HEK293 (cell line): ENCODE data around the gene RTP5.

Experiments used
- CTCF ChIA-PET: fragments of 350-600 bp; formaldehyde crosslinking; extraction: SDS; loops from one replicate; lab custom pipeline; 2021; ENCODE audit warnings: antibody characterized with exemption; lab: Yijun Ruan, JAX
- POLR2A ChIA-PET: fragments of 300-600 bp; formaldehyde crosslinking; extraction: SDS; loops from one replicate; lab custom pipeline; 2020; ENCODE audit warnings: antibody characterized with exemption, inconsistent platforms; lab: Yijun Ruan, JAX
- H3K27ac ChIP-seq: fragments of 200-500 bp; sonication (Bioruptor generic); 2 replicates; pipeline ENCODE4 v1.5.1; 2014; ENCODE audit warnings: low read depth, low read length, control low read depth, inconsistent platforms; ENCODE audit errors: extremely low read depth
- H3K36me3 ChIP-seq, 2 experiments: fragments of 200-500 bp in 1 of 2; sonication (Bioruptor generic) in 1 of 2; 1 replicate in 1 of 2; 2 replicates in 1 of 2; pipeline ENCODE4 v1.5.1; 2014 to 2017; ENCODE audit warnings: inconsistent platforms in 2 of 2, low read length in 2 of 2; ENCODE audit not compliant: control insufficient read depth in 2 of 2, insufficient read depth in 1 of 2
- H3K4me1 ChIP-seq: fragments of 200-500 bp; sonication (Bioruptor generic); 2 replicates; pipeline ENCODE4 v1.5.1; 2014; ENCODE audit warnings: mild to moderate bottlenecking, low read length, inconsistent platforms; ENCODE audit not compliant: control insufficient read depth, insufficient read depth
- H3K4me3 ChIP-seq: 2 replicates; pipeline ENCODE4 v1.5.1; 2011; ENCODE audit warnings: low read depth, mild to moderate bottlenecking, control low read depth, low read length, moderate library complexity
- H3K9me3 ChIP-seq: fragments of 200-500 bp; sonication (Bioruptor generic); 2 replicates; pipeline ENCODE4 v1.5.1; 2014; ENCODE audit warnings: low read depth, low read length, inconsistent platforms; ENCODE audit not compliant: control insufficient read depth, insufficient read depth
- FEZF1 ChIP-seq: fragments of 450-650 bp; formaldehyde crosslinking; IDR thresholded peaks from 2 replicates; pipeline ENCODE4 v1.5.1; 2016; ENCODE audit warnings: missing biosample characterization, missing genetic modification characterization
- KLF9 ChIP-seq: fragments of 450-650 bp; formaldehyde crosslinking; IDR thresholded peaks from 2 replicates; pipeline ENCODE4 v1.5.1; 2016; ENCODE audit warnings: missing biosample characterization, missing genetic modification characterization, low read depth
- OVOL3 ChIP-seq: fragments of 450-650 bp; formaldehyde crosslinking; IDR thresholded peaks from 2 replicates; pipeline ENCODE4 v1.5.1; 2016; ENCODE audit warnings: missing biosample characterization, missing genetic modification characterization
- PATZ1 ChIP-seq: fragments of 450-650 bp; formaldehyde crosslinking; IDR thresholded peaks from 2 replicates; pipeline ENCODE4 v1.5.1; 2016; ENCODE audit warnings: missing biosample characterization, missing genetic modification characterization
- TSHZ1 ChIP-seq: fragments of 450-650 bp; formaldehyde crosslinking; IDR thresholded peaks from 2 replicates; pipeline ENCODE4 v1.5.1; 2016; ENCODE audit warnings: missing biosample characterization, missing genetic modification characterization, borderline replicate concordance
- ZNF112 ChIP-seq: fragments of 450-650 bp; formaldehyde crosslinking; IDR thresholded peaks from 2 replicates; pipeline ENCODE4 v1.5.0; 2017; ENCODE audit warnings: missing biosample characterization, missing genetic modification characterization
- ZNF138 ChIP-seq: fragments of 450-650 bp; formaldehyde crosslinking; IDR thresholded peaks from 2 replicates; pipeline ENCODE4 v1.5.1; 2016; ENCODE audit warnings: missing biosample characterization, missing genetic modification characterization, borderline replicate concordance
- ZNF174 ChIP-seq: fragments of 450-650 bp; formaldehyde crosslinking; IDR thresholded peaks from 2 replicates; pipeline ENCODE4 v1.5.0; 2017; ENCODE audit warnings: missing biosample characterization, mild to moderate bottlenecking, missing genetic modification characterization
- ZNF214 ChIP-seq: fragments of 450-650 bp; formaldehyde crosslinking; IDR thresholded peaks from 2 replicates; pipeline ENCODE4 v1.5.1; 2017; ENCODE audit warnings: missing biosample characterization, mild to moderate bottlenecking, missing genetic modification characterization, borderline replicate concordance
- ZNF549 ChIP-seq: fragments of 450-650 bp; IDR thresholded peaks from 2 replicates; pipeline ENCODE4 v1.5.1; 2018; ENCODE audit warnings: missing biosample characterization, missing genetic modification characterization, mild to moderate bottlenecking, inconsistent platforms, moderate library complexity
- ZNF596 ChIP-seq: fragments of 450-650 bp; IDR thresholded peaks from 2 replicates; pipeline ENCODE4 v1.5.0; 2018; ENCODE audit warnings: missing biosample characterization, mild to moderate bottlenecking, missing genetic modification characterization, moderate library complexity
- ZNF658 ChIP-seq: fragments of 450-650 bp; formaldehyde crosslinking; IDR thresholded peaks from 2 replicates; pipeline ENCODE4; 2016; ENCODE audit warnings: missing biosample characterization, missing genetic modification characterization
- ZNF660 ChIP-seq: fragments of 450-650 bp; IDR thresholded peaks from 2 replicates; pipeline ENCODE4 v1.5.1; 2018; ENCODE audit warnings: missing biosample characterization, mild to moderate bottlenecking, missing genetic modification characterization
- ZNF76 ChIP-seq: fragments of 450-650 bp; formaldehyde crosslinking; IDR thresholded peaks from 2 replicates; pipeline ENCODE4; 2016; ENCODE audit warnings: low read depth, missing biosample characterization, missing genetic modification characterization, borderline replicate concordance
- ZNF777 ChIP-seq: fragments of 450-650 bp; formaldehyde crosslinking; IDR thresholded peaks from 2 replicates; pipeline ENCODE4 v1.5.1; 2017; ENCODE audit warnings: missing biosample characterization, missing genetic modification characterization, borderline replicate concordance
- ZNF830 ChIP-seq: fragments of 450-650 bp; IDR thresholded peaks from 2 replicates; pipeline ENCODE4 v1.5.0; 2018; ENCODE audit warnings: missing biosample characterization, missing genetic modification characterization, low read depth, mild to moderate bottlenecking, moderate library complexity
- ZSCAN23 ChIP-seq: fragments of 450-650 bp; formaldehyde crosslinking; IDR thresholded peaks from 2 replicates; pipeline ENCODE4 v1.5.1; 2016; ENCODE audit warnings: missing biosample characterization, missing genetic modification characterization

Gene RTP5

GRCh38 chr2:241848761-241849615 lies 20.5 kb upstream of the RTP5 start:
- no peak overlapping the region for H3K4me3 ChIP-seq
- ChIA-PET POLR2A (no interaction called here), CTCF (no interaction called here)
- H3K4me1 ChIP-seq = no peaks in the 10 kb centered on the region
- H3K9me3 ChIP-seq = no peaks in the 10 kb centered on the region
- H3K36me3 ChIP-seq = no peaks in the 10 kb centered on the region
- no peak overlapping the region for H3K27ac ChIP-seq
- TF ChIP-seq ZNF214 (tag by site-specific recombination) (no peak), KLF9 (tag by site-specific recombination) (no peak), ZSCAN23 (tag by site-specific recombination) (no peak), ZNF596 (tag by site-specific recombination) (no peak), ZNF76 (tag by site-specific recombination) (no peak), TSHZ1 (tag by site-specific recombination) (no peak), ZNF138 (tag by site-specific recombination) (no peak), ZNF549 (tag by site-specific recombination) (no peak), FEZF1 (tag by site-specific recombination) (no peak)

GRCh38 chr2:241849616-241850543 lies 19.6 kb upstream of the RTP5 start:
- CTCF ChIA-PET = no interaction called here
- no peak for TF ChIP-seq ZNF76 (tag by site-specific recombination)
- no peak for TF ChIP-seq ZNF830 (tag by site-specific recombination)
- TF ChIP-seq ZNF596 (tag by site-specific recombination) = no peak
- TF ChIP-seq, all 188 proteins: peak for 0
- no peaks in the 10 kb centered on the region for H3K4me1 ChIP-seq
- POLR2A ChIA-PET = no interaction called here
- no peaks in the 10 kb centered on the region for H3K9me3 ChIP-seq
- no peaks in the 10 kb centered on the region for H3K36me3 ChIP-seq
- no peak overlapping the region for H3K4me3 ChIP-seq
- H3K27ac ChIP-seq = no peak overlapping the region

GRCh38 chr2:241850544-241851324 lies 18.8 kb upstream of the RTP5 start:
- H3K27ac ChIP-seq = no peak overlapping the region
- H3K9me3 ChIP-seq = no peaks in the 10 kb centered on the region
- no peaks in the 10 kb centered on the region for H3K4me1 ChIP-seq
- TF ChIP-seq ZNF112 (tag by site-specific recombination) (no peak), ZNF660 (tag by site-specific recombination) (no peak), PATZ1 (tag by site-specific recombination) (no peak), ZNF174 (tag by site-specific recombination) (no peak), ZNF658 (tag by site-specific recombination) (no peak), OVOL3 (tag by site-specific recombination) (no peak), ZNF777 (tag by site-specific recombination) (no peak)
- ChIA-PET CTCF (no interaction called here), POLR2A (no interaction called here)
- no peak overlapping the region for H3K4me3 ChIP-seq
- no peaks in the 10 kb centered on the region for H3K36me3 ChIP-seq
